HG02588 (cell line): ENCODE data around the gene ZCCHC13.
"Not testable (repeated sequence)": the region's sequence is repeated elsewhere in the genome, so short reads cannot be mapped to it uniquely, and the experiment has no call there.

Source experiments
- ATAC-seq: cut with Tn5 transposase; IDR thresholded peaks from one replicate; pipeline ENCODE4 v1.9.1; 2021; ENCODE audit warnings: mild to moderate bottlenecking, moderate library complexity; ENCODE audit not compliant: unreplicated experiment

ZCCHC13 gene

DNA sequence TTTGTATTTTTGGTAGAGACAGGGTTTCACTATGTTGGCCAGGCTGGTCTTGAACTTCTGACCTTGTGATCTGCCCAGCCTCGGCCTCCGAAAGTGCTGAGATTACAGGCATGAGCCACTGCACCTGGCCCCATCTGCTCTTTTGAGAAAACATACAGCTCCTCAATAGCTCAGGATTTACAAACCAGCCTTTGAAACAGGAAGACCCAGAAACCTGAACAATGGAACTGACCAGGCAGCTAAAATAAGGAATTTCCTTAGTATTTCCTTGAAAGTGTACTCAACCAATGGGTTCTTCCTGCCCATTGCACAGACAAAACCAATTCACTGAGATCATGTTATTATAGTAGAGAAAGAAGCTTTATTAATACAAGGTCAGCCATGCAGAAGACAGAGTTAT, 15.3 kb downstream of the ZCCHC13 start:
- not testable (repeated sequence) for ATAC-seq

DNA sequence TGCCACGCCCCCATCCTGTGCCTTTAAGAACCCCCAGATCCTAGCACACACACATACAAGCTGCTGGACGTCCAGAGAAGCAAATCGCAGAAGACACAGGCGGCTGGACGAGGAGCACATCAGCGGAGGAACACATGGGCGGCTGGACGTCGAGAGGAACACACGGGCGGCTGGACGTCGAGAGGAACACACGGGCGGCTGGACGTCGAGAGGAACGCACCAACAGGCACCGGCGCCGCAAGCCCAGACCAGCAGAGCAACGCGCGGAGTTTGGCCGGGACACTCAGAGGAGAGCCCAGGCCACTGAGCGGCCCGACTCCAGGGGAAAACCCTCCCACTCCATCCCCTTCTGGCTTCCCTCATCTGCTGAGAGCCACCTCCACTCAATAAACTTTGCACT, 17.2 kb downstream of the ZCCHC13 start:
- no peak for ATAC-seq

DNA sequence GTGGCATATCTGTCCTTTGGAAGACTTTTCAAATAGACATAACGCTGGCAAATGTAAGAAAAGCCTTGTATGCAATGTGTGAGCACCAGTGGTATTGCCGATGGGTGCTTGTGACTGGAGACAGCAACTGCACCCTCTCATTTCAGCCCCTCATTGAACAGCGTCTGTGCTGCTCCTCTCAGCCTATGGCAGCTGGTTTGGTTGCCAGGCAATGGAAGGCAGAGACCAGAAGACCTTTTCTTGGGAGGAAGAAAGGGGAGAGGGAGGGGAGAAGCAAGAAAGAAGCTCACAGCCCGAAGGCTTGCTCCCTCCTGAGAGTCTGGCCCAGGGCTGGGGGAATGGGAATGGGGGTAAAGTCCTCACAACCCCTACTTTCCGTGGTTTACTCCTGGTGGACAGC, 20.2 kb downstream of the ZCCHC13 start:
- no peak for ATAC-seq

DNA sequence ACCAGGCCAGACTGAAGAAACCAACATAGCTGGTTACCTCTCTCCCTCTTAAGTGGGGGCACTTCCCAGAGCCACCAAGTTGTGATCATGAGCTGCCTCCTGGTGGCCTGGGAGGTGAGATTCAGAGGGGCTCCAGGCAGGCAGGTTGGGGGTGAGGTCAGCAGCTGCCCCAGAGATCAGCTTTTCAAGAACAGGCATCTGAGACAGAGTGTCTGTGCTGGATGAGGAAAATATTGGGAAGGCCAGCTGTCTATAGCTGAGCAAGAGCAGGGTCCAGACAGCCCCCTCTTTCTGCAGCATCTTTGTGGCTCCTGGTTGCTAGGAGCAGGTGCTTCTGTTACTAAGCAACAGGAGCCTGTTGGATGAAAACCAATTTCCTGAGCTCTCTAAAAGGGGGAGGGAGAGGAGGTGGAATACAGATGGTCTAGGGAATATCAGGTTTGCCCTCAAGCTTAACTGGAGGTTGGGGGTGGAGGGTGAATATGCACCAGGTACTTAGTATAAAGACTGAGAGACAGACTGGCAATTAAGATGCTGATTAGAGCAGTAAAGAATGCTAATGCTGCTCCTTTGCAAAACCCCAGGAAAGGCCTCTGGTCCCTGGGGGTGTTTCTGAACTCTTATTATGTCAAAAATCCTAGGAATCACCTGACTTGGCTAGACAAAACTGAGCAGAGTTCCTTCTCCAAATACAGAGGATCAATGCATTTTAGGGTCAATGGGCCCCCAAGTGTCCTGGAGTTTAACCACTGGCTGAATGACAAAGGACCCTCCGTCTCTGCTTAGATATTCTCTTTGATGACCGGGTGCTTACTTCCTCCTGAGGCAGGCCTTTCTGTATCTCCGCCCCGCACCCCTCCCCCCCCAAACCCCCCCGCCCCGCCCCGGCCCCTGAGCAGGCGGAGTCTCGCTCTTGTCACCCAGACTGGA, 21.4 kb downstream of the ZCCHC13 start:
- no peak for ATAC-seq

DNA sequence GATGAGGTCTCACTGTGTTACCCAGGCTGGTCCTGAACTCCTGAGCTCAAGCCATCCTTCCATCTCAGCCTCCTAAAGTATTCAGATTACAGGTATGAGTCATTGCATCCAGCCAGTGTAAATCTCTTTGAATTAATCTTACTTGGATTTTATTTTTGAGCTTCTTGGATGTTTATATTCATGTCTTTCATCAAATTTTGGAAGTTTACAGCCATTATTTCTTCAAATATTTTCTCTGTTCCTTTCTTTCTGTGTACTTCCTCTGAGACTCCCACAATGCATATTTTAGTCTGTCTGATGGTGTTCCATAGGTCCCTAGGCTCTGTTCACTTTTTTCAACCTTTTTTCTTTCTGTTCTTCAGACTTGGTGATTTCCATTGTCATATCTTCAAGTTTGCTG, 34.9 kb downstream of the ZCCHC13 start:
- ATAC-seq: no peak

DNA sequence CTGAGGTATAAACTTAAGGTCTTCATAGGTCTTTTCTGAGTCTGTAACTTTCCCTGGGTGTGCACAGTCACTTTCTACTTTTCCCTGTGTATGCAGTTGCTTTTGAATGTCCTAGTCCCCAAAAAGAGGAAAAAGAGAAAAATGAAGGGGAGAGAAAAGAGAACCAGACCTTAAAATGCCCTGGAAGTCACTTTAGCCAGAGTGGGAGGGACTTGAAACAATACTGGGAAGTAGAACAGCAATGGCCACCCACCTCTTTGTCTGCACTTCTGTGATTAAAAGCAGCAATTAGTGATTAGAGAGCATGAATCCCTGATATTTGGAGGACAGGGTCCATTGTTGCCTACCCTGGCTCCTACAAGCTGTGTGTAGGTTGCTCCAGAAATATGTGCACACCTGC, 36.1 kb downstream of the ZCCHC13 start:
- no peak for ATAC-seq

DNA sequence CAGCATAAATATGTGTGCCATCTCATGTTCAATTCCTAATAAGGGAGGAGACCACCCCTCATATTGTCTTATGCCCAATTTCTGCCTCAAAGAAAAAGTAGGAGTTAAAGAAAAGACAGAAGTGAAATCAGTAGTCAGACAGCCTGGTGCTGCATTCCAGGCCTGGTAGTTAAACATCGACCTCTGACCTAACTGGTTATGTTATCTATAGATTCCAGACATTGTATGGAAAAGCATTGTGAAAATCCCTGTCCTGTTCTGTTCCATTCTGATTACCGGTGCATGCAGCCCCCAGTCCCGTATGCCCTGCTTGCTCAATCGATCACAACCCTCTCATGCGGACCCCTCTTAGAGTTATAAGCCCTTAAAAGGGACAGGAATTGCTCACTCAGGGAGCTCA, 38.2 kb downstream of the ZCCHC13 start:
- ATAC-seq: not testable (repeated sequence)

DNA sequence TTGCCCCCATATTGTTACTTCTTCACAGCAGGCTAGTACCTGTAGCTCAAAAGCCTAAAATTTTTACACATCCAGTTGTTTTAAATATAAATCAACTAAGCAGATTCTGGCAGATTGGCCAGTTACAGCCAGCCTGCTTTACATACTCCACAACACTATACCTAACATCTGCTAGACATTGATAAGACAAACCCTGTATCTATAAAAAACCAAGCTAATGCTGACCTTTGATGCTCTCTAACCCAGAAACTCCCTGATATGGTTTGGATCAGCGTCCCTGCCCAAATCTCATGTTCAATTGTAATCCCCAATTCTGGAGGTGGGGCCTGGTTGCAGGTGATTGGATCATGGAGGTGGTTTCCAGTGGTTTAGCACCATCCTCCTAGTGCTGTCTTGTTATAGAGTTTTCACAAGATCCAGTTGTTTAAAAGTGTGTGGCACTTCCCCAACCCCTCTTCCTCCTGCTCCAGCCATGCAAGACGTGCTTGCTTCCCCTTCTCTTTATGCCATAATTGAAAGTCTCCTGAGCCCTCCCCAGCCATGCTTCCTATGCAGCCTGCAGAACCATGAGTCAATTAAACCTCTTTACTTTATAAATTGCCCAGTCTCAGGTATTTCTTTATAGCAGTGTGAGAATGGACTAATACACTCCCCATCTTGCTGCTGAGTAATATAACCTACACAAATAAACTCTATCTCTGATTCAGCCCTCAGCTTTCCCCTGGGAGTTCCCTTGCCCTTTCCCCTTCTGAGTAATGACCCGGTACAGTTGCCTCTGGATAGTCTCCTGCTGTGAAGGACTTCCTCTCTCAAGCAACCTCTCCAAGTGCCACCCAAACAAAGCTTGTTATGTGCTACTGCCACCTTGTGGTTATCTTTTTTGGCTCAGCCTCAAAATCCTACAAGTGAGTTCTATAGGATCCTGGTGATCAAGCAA, 39.6 kb downstream of the ZCCHC13 start:
- peak; percentile 84 for ATAC-seq

DNA sequence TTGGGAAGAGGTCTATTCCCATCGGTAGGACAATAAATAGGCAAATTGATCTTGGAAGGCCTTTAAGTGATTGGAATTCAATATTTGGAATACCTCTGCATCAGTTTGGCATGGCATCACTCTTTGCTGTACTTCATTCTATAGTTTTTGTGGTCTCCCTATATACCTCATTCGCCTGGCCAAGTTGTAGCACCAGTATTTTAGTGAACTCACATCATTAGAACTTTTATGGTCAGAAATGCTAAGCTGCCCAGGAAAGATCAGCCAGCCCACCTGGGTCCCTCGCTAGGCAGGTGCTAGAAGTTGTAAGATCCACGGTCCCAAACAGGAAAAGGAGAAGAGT, 40.3 kb downstream of the ZCCHC13 start:
- ATAC-seq: no peak

DNA sequence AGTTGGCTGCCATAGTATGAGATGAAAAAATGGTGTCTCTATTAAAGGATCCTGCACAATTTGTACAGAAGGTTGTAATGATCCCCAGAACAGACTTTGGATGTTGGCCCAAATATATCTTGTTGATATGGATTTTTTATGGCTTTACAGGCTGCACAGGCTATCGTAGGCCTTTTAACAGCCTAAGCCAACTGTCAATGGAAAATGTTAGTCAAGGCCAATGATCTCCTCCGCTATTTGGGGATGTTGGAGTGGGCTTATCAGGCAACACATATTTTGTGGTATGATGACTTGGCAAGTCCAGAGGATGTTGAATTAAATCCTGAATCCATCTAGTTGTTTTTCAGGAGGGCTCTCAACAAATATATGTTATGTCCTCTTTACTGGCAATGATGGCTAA, 42.1 kb downstream of the ZCCHC13 start:
- ATAC-seq: no peak

DNA sequence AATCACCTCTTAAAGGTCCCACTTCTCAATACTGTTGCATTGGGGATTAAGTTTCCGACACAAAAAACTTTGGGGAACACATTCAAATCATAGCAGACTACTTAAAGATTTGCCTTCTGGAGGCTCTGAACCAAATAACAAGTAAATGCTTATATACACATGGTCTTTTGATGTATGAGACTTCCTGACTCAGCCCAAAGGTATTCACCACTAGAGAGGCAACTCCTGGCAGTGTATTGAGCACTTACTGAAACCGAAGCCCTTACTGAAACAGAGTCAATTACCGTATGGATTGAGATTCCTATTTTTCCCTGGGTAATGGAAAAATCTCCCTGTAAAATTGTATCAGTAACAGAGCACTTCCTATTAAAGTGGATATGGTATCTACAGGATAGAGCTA, 45.4 kb downstream of the ZCCHC13 start:
- no peak for ATAC-seq

DNA sequence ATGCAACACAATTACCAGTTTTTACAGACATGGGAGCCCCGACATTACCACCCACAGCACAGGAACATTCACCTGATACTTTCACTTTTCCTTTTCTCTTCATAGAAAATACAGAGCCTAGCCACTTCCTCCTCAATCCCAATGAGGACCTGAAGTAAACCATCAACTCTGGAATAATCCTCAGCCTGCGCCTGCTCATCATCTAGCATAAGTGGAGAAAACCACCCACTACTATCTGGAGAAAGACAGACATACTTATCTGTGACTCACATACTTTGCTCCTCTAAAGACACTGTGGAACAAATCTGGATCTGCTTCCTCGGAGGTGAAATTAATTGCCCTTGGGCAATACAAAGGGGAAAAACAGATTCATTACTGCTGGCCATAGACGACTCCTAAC, 47.8 kb downstream of the ZCCHC13 start:
- ATAC-seq: no peak

DNA sequence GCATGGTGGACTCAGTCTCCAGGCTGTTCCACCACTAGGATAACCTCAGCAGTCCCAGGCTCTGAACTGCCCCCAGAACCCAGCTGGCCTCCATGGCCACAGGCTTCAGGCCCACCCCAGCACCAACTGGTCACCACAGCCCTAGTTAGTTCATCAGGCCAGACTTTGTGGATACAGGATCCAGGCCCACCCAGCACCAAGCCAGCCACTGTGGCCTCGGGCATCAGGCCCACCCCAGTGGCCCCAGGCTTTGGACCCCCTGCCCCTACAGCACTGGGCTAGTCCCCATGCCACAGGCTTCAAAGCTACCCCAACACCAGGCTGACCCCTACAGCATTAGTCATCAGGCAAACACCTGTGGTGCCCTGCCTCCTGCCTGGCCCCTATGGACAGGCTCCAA, 50.0 kb downstream of the ZCCHC13 start:
- no peak for ATAC-seq
